Osteoblast (primary cell): Measurements from ENCODE around the gene EXOSC6. TPM values are rescaled to one million over a fixed set of nuclear protein-coding genes. Genes with fewer than 3 reads are reported as not detected.
"Not testable (repeated sequence)": the region's sequence is repeated elsewhere in the genome, so short reads cannot be mapped to it uniquely, and the experiment has no call there.

Experiments
- DNase-seq: peaks from one replicate; pipeline ENCODE4 v3.0.0; 2011; ENCODE audit warnings: low spot score, mixed read lengths; ENCODE audit not compliant: insufficient read length; ENCODE audit errors: missing footprints
- H2AFZ ChIP-seq: 2 replicates; pipeline ENCODE4 v1.6.0; 2011; ENCODE audit warnings: mild to moderate bottlenecking, low read length
- H3K27ac ChIP-seq: 2 replicates; pipeline ENCODE4 v1.5.1; 2011; ENCODE audit warnings: mild to moderate bottlenecking, low read depth, low read length, moderate library complexity
- H3K27me3 ChIP-seq: 2 replicates; pipeline ENCODE4 v1.6.0; 2012; ENCODE audit warnings: mild to moderate bottlenecking, control low read depth, inconsistent platforms, low read length, moderate library complexity; ENCODE audit not compliant: insufficient read depth
- H3K36me3 ChIP-seq: 2 replicates; pipeline ENCODE4 v1.5.1; 2011; ENCODE audit warnings: mild to moderate bottlenecking, low read length, control low read depth, moderate library complexity; ENCODE audit not compliant: insufficient read depth
- H3K4me1 ChIP-seq: 2 replicates; pipeline ENCODE4 v1.5.1; 2011; ENCODE audit warnings: mild to moderate bottlenecking, low read length, control low read depth, moderate library complexity; ENCODE audit not compliant: insufficient read depth
- H3K4me2 ChIP-seq: 2 replicates; pipeline ENCODE4 v1.6.0; 2011; ENCODE audit warnings: mild to moderate bottlenecking, low read length; ENCODE audit not compliant: insufficient read depth
- H3K4me3 ChIP-seq: fragments of 200-600 bp; sonication (generic); 3 replicates; pipeline ENCODE4 v1.5.1; 2012; ENCODE audit warnings: mild to moderate bottlenecking, low read length, inconsistent platforms; ENCODE audit not compliant: insufficient read depth
- H3K79me2 ChIP-seq: 2 replicates; pipeline ENCODE4 v1.6.0; 2012; ENCODE audit warnings: mild to moderate bottlenecking, low read length, control low read depth, inconsistent platforms; ENCODE audit not compliant: insufficient read depth
- H3K9me3 ChIP-seq: 2 replicates; pipeline ENCODE4 v1.5.1; 2011; ENCODE audit warnings: low read depth, low read length, control low read depth
- H4K20me1 ChIP-seq: 2 replicates; pipeline ENCODE4 v1.6.0; 2012; ENCODE audit warnings: mild to moderate bottlenecking, low read length, control low read depth; ENCODE audit not compliant: insufficient read depth
- CTCF ChIP-seq: IDR thresholded peaks from 2 replicates; pipeline ENCODE4 v1.5.1; 2011; ENCODE audit warnings: mild to moderate bottlenecking, low read depth, low read length, moderate library complexity; ENCODE audit errors: extremely low read depth
- total RNA-seq: library from RNA; depleted of rRNA; stranded (reverse); fragments of >200 nt; gene quantifications from 2 replicates; pipeline ENCODE4 v1.2.3, GENCODE V29; 2012

Gene EXOSC6
- total RNA-seq, 1 donor, result 47.4 TPM

GRCh38 chr16:70270176-70270575 is 18.4 kb upstream of the EXOSC6 start:
- Histone ChIP-seq H3K4me1 (no peaks in the 10 kb centered on the region), H3K27ac (no peak overlapping the region), H3K9me3 (no peaks in the 10 kb centered on the region), H2AFZ (no peak overlapping the region), H4K20me1 (peaks cover 9% of the 10 kb centered on the region), H3K79me2 (peaks cover 3% of the 10 kb centered on the region), H3K4me3 (no peak overlapping the region), H3K4me2 (no peak overlapping the region), H3K27me3 (no peaks in the 10 kb centered on the region), H3K36me3 (peaks cover 74% of the 10 kb centered on the region)
- no peak for TF ChIP-seq CTCF
- no peak for DNase-seq

- H3K36me3 ChIP-seq, result peaks cover 81% of the 10 kb centered on the region
- no peaks in the 10 kb centered on the region for H3K4me1 ChIP-seq
- no peaks in the 10 kb centered on the region for H3K27me3 ChIP-seq
- H3K9me3 ChIP-seq, result no peaks in the 10 kb centered on the region
- peaks cover 7% of the 10 kb centered on the region for H3K79me2 ChIP-seq
- DNase-seq, result no peak
- peaks cover 9% of the 10 kb centered on the region for H4K20me1 ChIP-seq
- no peak overlapping the region for H3K27ac ChIP-seq
- no peak overlapping the region for H3K4me2 ChIP-seq
- H3K4me3 ChIP-seq, result no peak overlapping the region
- H2AFZ ChIP-seq, result no peak overlapping the region
- TF ChIP-seq CTCF, result no peak
Observed at GRCh38 chr16:70269471-70269870, 17.7 kb upstream of the EXOSC6 start.

- H3K4me2 ChIP-seq, H3K4me1 ChIP-seq, DNase-seq, H3K27me3 ChIP-seq, H3K79me2 ChIP-seq, H4K20me1 ChIP-seq, H3K9me3 ChIP-seq, H3K4me3 ChIP-seq, H3K27ac ChIP-seq, H2AFZ ChIP-seq: not testable (repeated sequence)
- H3K36me3 ChIP-seq, result peaks cover 88% of the 10 kb centered on the region
Observed at GRCh38 chr16:70267922-70268321, 16.2 kb upstream of the EXOSC6 start.

- H3K79me2 ChIP-seq, result peaks cover 7% of the 10 kb centered on the region
- H3K4me2 ChIP-seq, result no peak overlapping the region
- H3K27me3 ChIP-seq, result no peaks in the 10 kb centered on the region
- H3K27ac ChIP-seq, result no peak overlapping the region
- H2AFZ ChIP-seq, result no peak overlapping the region
- H4K20me1 ChIP-seq, result peaks cover 9% of the 10 kb centered on the region
- peak; percentile 72 for TF ChIP-seq CTCF
- no peaks in the 10 kb centered on the region for H3K4me1 ChIP-seq
- H3K9me3 ChIP-seq, result no peaks in the 10 kb centered on the region
- H3K4me3 ChIP-seq, result no peak overlapping the region
- H3K36me3 ChIP-seq, result peaks cover 85% of the 10 kb centered on the region
- DNase-seq, result peak; percentile 86
Observed at GRCh38 chr16:70267516-70267915, 15.8 kb upstream of the EXOSC6 start.

- not testable (repeated sequence) for H4K20me1 ChIP-seq, H3K4me2 ChIP-seq, H3K27ac ChIP-seq, H3K27me3 ChIP-seq, H2AFZ ChIP-seq, H3K4me1 ChIP-seq, H3K79me2 ChIP-seq, H3K9me3 ChIP-seq, DNase-seq, H3K4me3 ChIP-seq
- peaks cover 86% of the 10 kb centered on the region for H3K36me3 ChIP-seq
Observed at GRCh38 chr16:70259903-70260302, 8.2 kb upstream of the EXOSC6 start.
